GM18867 (cell line): ENCODE results near the gene SPATA21.

Experiments used
- ATAC-seq: cut with Tn5 transposase; IDR thresholded peaks from one replicate; pipeline ENCODE4 v1.9.1; 2021; ENCODE audit warnings: mild to moderate bottlenecking, moderate library complexity; ENCODE audit not compliant: unreplicated experiment

Gene SPATA21

DNA sequence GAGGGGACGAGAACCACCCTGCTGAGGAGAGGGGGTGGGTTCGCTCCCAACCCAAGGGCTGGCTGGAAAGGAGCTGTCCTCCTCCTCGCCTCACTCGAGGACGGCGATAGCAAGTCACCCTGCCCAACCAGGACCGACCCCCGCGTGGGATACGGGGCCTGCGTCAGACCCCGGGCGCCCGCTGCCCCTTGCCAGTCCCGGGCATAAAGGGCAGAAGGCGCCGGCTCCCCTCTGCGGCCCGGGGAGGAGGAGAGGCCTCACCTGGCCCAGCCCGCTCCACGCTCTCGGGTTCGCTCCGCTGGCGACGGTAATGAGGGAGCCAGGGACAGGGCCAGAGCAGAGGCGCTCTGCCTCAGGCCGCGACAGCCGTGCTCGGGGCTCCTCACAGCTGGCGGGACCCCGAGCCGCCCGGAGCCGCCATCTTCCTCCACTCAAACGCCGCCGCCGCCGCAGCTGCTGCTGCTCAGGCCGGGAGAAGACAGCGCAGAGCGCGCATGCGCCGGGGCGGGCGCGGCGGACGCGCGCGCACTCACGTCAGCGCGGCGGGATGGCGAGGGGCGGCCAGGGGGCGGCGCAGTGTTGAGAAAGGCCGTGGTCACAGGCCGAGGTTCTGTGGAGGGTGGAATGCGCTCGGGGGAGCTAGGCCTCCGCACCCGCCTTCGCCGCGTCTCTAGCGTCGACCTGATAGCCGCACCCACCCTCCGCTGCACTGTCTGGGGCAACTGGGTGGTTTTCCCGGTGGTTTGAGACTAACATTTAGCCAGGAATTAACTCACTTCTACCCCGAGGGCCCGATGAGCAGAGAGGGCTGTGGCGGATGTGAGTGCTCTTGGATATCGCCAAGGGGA is 85.0 kb downstream of the SPATA21 start, which contains the start of gene FBXO42:
Gene FBXO42 (minus strand): TSS at position 487 of the 848 bp plus-strand sequence. CDS start 37,062 bp downstream, outside the sequence.
- peak; percentile 87 for ATAC-seq

DNA sequence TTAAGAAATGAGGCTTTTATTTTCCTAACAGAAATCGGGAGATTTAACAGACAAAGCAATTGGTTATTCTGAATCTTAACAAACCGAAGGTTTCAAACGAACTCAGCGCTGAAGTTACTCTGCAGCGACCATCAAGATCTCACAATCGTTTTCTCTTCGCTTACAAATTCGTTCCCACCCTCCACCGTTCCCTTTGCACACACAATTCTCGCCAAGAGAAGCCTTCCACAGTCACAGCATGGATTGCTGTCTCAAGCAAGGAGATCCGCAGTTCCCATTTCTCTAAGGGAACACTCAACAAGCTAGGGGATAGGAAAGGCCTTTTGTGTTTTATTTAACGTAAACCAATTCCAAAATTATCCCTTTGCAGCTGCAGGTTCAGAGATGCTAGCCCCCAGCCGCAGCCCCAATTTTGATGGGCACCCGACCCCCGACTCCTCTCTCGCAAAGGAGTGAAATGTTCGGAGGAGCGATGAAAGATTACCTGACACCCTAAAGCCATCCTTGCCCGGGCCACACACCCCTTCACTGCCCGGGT is 85.7 kb downstream of the SPATA21 start:
- no peak for ATAC-seq

DNA sequence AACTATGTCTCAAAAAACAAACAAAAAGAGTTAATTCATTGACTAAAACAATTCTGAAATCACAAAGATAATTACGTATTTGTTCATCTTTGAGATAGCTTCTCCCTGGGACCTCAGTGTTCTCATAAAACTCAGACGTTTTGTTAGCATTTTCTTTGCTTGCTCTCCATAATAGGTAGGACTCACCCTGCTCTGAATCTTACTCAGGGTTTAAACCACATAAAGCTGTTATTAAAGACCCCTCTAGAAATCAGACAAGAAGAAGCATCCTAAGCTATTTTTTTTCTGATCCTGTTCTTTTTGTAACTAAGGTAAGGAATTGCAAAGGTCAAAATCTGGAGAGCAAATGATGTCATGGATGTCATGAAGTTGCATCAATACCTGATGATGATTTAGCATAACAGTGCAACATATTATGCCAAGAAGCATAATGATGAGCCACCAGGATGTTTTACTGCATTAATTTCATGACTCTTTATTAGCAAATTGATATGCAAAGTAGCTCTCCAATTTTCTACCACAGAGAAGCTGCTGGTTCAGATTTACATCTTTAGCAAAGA is 87.3 kb downstream of the SPATA21 start:
- ATAC-seq, result no peak
